Measurements from ENCODE around the gene LRRC2.

Gene LRRC2

DNA sequence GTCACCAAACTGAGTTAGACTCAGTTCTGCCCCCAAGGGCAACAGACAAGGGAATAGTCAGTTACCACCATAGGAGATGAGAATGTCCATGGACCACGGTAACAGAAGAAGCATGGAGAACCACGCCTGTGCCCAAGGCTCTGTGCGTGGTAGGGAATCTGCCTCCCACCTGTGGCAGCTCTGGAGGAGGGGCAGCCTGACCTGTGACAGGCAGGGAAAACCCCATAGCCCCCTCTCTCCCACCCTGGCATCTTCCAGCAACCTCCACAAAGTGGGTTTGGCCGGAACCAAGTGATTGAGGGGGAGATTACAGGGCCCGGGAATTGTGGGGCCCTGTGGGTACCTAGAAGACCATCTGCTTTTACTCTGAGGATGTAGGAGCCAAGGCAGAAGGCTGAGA is 87.1 kb downstream of the LRRC2 start:
- no peak for DNase-seq (ENCODE audit: low spot score)

DNA sequence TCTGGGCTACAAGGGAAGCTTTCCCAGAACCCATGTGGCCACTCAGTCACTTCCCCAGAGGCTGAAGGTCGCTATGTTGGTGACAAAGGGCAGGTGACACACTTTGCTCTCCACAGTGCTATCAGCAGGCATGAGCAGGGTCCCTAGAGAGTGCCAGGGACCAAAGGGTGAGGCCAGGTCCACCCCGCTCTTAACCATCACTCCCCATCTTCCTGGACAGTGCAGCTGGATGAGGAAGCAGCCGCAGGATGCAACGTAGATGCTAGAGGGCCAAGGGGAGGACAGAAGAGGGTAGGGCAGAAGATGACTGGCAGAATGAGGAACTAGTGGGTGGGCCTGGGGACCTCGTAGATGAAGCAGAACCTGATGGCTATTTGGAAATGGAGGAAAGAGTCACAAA is 87.8 kb downstream of the LRRC2 start:
- no peak for DNase-seq (ENCODE audit: low spot score)

DNA sequence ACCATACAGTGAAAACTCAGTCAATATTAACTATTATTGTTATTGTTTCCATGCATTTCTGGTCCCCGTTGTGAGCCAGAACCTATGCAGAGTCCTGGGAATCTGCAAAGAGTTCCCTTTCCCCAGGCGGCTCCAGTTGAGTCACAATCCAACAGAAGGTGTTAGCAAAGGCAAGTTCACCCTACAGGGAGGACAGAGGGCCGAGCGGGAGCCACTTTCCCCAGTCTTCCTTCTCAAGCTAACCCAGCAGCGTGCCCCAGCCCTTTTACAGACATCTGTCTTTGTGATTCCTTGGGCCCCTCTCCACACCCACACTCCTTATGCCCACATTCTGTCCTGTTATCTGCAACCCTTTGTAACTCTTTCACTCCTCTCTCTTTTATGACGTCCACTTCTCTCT is 88.3 kb downstream of the LRRC2 start:
- DNase-seq (ENCODE audit: low spot score) = no peak

DNA sequence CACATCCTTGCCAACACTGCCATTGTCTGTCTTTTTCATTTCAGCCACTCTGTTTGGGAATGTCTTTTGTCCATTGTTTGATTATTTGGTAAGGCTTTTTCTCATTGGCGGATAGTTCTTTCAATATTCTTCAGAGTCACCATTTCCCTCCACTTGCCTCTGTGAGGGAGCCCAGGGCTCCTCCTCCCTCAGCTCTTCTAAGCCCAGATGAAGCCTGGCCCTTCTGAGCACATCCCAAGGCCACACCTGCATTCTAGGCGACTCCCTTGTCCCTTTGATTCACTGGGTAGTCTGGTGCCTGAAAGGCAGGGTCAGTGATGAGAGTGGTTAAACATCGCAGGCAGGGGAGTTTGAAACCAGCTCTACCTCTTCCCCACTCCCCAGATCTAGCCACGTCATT is 89.0 kb downstream of the LRRC2 start:
- no peak for DNase-seq (ENCODE audit: low spot score)

DNA sequence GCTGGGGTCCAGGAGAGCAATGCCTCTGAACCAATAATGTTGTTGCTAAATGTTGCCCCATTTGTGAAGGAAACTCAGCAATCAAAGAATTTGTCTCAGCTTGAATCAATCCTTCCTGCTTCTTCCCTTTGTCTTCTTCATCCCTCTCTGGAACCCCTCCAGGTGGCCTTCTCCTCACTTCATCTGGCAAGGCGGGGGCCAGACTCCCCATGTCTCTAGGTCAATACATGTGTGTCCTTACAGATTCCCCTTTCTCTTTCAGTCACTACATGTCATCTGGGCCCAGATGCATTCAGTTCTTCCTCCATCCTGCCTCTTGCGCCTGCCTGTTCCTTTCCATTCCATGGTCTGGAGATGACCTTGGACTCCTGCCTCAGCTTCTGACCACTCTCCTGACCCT is 93.4 kb downstream of the LRRC2 start:
- no peak for DNase-seq (ENCODE audit: low spot score)

DNA sequence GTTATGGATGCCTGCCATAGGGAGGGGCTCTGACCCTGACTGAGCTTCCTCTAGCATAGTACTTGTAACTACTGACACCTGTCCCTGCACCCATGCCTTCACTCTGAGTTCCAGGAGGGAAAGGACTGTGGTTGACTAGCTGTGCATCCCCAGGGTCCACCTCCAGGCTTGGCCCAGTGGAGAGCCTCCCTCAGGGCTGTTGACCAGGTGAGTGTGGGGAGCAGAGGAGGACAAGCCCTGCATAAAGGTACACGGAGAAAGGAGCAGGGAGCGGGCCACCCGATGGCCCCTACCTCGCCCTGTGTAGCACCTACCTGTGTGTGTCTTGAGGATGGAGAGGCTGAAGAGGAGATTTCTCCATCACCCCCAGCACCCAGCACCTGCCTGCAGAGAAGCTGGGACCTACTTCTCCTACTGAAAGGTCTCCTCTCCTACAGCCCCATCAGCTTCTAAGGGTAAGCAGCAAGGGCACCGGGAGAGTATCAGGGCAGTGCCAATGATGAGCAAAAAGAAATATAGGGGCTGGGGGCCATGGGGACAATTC is 94.7 kb downstream of the LRRC2 start:
- DNase-seq (ENCODE audit: low spot score) = no peak

DNA sequence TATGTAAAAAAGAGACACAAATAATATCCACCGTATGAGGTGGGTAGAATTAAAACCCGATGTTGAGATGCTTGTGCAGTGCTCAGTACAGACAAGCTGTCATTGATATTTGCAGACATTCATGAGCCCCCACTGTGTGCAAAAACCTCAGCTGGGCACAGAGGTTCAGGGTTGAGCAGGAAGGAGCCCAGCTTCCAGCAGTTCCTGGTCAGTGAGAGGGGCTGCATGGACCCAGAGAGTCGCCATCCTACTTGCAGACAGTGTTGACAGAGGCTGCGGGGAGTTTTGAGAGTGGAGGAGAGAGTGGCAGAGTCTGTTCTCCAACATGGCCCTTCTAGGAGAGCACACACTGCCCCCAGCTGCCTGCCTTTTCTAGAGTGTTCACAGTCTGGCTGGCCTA is 95.3 kb downstream of the LRRC2 start:
- no peak for DNase-seq (ENCODE audit: low spot score)

DNA sequence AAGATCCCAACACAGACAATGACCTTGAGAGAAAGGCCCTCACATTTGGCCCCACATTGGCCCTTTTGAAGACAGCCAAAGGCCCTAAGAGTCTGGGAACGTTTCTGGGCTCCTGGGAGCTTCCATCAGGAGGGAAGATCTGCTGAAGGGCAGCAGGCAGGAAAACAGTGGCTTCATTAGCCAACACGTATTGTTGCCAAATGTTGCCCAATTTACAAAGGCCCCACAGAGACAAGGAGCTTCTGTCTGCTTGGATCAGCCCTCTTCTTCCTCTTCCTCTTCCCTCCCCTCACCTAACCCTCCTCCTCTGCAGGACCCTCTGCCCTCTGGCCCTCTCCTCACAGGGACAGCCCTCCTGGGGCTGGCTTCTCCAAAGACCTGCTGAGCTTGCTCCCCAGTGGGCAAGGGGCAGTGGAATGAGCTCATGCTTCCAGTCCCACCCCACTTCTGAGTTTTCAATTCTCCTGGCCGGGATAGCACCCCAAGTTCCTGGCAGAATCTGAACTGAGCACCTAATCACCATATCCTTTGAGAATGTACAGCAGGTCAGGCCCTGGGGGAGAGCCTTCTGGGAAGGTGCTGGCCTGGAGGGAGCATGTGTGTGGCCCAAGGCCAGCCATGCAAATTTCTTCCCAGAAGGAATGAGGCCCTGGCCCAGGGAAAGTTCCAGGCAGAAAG is 96.3 kb downstream of the LRRC2 start:
- no peak for DNase-seq (ENCODE audit: low spot score)

DNA sequence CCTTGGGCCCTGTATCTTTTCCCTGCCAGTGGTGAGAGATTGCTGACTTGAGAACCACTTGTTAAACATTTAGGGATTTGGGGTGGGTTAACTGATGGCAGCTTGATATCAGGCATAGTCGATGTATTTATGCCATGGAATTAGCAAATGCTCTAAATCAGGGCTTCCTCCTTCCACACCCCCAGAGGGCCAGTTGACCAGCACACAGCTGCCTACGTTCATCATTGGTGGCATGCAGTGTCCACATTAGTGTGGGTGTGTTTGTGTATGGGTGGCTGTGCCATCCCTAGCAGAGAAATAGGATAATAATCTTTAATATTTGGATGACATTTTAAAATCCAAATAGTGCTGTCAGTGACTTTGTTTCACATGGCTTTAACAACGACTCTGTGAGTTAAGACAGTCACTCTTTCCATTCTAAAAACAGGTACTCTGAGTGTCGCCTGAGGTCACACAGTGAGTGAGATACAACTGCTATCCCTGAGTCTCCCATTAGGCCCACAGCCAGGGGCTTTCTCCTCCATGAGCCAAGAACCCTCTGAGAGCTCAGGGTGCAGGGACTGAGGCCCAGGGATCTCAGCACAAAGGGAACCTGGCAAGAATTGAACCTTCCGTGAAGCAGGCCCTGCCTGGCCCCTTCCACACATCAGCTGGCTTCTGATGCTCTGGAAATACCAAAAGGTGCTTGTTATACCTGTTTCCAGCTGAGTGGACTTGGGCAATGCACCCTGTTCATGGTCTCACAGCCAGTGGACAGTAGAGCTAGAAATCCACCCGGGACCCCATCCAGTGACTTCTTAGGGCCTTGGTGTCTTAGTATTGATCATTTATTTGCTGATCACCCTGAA is 97.1 kb downstream of the LRRC2 start:
- no peak for DNase-seq (ENCODE audit: low spot score)

DNA sequence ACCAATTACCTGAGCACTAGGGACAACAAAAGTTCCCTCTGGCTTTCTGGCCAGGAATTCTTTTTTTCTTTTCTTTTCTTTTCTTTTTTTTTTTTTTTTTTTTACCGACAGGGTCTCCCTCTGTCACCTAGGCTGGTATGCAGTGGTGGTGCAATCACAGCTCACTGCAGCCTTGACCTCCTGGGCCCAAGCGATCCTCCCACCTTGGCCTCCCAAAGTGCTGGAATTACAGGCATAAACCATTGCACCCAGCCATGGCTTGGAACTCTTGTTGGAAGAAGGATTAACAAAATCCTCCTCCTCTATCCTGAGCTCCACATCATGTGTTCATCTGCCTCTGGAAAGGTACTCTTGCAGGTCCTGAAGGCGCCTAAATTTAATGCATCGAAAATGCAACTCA is 98.5 kb downstream of the LRRC2 start:
- no peak for DNase-seq (ENCODE audit: low spot score)

DNA sequence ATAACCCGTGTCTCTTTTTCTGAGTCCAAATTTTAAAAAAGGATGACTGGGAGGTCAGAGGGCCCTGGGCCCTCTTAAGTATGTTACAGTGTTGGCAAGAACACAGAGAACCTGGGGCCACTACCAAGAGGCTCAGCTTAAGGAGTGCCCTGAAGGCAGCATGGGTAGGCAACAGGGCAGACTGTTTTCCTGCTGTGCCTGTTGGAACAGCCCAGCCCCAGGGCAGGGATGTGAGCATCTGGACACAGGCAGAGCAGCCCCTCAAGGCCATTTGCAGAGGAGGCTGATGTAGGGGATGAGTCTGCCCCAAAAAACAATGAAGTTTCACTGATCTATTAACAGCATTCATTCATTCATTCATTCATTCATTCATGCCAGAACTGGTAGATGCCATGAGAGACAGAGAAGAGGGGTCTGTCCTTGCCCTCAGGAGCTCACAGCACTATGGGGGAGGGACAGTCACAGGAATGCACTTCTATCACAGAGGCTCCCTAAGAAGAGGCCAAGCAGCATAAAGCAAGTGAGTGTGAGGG is 99.2 kb downstream of the LRRC2 start:
- no peak for DNase-seq (ENCODE audit: low spot score)

DNA sequence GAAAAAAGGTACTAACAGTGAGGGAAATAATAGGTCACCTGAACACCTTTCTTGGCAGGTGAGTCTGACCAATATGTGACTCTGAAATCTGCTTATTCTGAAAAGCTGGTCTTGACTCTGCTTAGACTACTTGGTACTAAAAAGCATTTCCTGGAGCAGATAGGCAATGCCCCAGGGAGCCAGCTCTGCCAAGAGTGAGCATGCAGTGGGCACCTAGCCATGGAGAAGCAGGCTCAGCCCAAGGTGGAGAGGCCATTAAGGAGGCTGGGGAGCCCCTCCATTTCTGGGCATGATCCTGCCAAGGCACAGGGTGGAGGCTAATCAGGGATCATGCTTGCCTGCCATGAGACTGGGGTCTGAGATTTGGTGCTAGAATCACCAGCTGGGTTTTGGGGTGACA is 99.8 kb downstream of the LRRC2 start:
- no peak for DNase-seq (ENCODE audit: low spot score)
